Heart left ventricle (tissue), 16 donors: Measurements from ENCODE around the gene KISS1. TPM values are rescaled to one million over a fixed set of nuclear protein-coding genes. Genes with fewer than 3 reads are reported as not detected.
"Not testable (repeated sequence)": the region's sequence is repeated elsewhere in the genome, so short reads cannot be mapped to it uniquely, and the experiment has no call there.

Experiments used
- ATAC-seq, 4 donors: fragments of 200-7000 bp; cut with Tn5 transposase; one replicate each; pipeline ENCODE4 v1.9.1; 2020 to 2022; ENCODE audit warnings: moderate library complexity in 4 of 4, mild to moderate bottlenecking in 3 of 4, moderate number of reproducible peaks in 1 of 4
- DNase-seq, 5 donors: peaks; one replicate each; pipeline ENCODE4 v3.0.0-alpha.2; 2020
- H3K27ac ChIP-seq, 12 donors: fragments of 200-600 bp; sonication (generic) in 4 of 12; one replicate each; pipeline versions ENCODE4 v1.5.0 to v1.8.0; 2016 to 2022; ENCODE audit warnings: mild to moderate bottlenecking in 2 of 12
- H3K27me3 ChIP-seq, 9 donors: fragments of 200-600 bp; sonication (generic) in 2 of 9; one replicate each; pipeline versions ENCODE4 v1.5.1 to v1.8.0; 2016 to 2022; ENCODE audit warnings: mild to moderate bottlenecking in 3 of 9
- H3K36me3 ChIP-seq, 9 donors: fragments of 200-600 bp; sonication (generic) in 2 of 9; one replicate each; pipeline versions ENCODE4 v1.5.0 to v1.8.0; 2018 to 2022; ENCODE audit warnings: mild to moderate bottlenecking in 2 of 9
- H3K4me1 ChIP-seq, 12 donors: fragments of 200-600 bp; sonication (generic) in 4 of 12; one replicate each; pipeline versions ENCODE4 v1.5.0 to v1.8.0; 2016 to 2022; ENCODE audit warnings: mild to moderate bottlenecking in 3 of 12
- H3K4me3 ChIP-seq, 12 donors: fragments of 200-600 bp; sonication (generic) in 4 of 12; one replicate each; pipeline versions ENCODE4 v1.5.0 to v1.8.0; 2017 to 2022; ENCODE audit warnings: mild to moderate bottlenecking in 9 of 12, moderate library complexity in 4 of 12
- H3K9me3 ChIP-seq, 12 donors: fragments of 200-600 bp; sonication (generic) in 4 of 12; one replicate each; pipeline versions ENCODE4 v1.5.0 to v1.8.0; 2016 to 2022; ENCODE audit warnings: mild to moderate bottlenecking in 1 of 12
- POLR2A ChIP-seq, 2 donors: fragments of 450-650 bp; IDR thresholded peaks; one replicate each; pipeline ENCODE4 v1.6.1; 2017; ENCODE audit warnings: antibody characterized with exemption in 2 of 2, mild to moderate bottlenecking in 2 of 2, moderate library complexity in 2 of 2
- WGBS, 4 donors: extraction: QIAGEN DNeasy Blood & Tissue Kit in 2 of 4; methylation state at CpG; one replicate each; pipeline versions ENCODE4 v1.1.5 to v1.1.7; 2013 to 2018; 5-methylcytosine and 5-hydroxymethylcytosine counted together
- intact Hi-C, 10 donors: fragments of 100-400 bp; cut with DNase I; formaldehyde crosslinking; loops; one replicate each; pipeline versions ENCODE4 v1.11.1 to v1.14.2; 2022
- polyA plus RNA-seq, 2 donors: library from polyadenylated mRNA; stranded (reverse); fragments of 200-250 nt; gene quantifications; one replicate each; pipeline ENCODE4 v1.2.3, GENCODE V29; 2013
- total RNA-seq, 9 donors: library from RNA; depleted of rRNA in 2 of 9; stranded (reverse); fragments of >200 nt in 2 of 9; fragmentation: NEBNext Ultra II Directional in 3 of 9; extraction: Animal tissue kit (Norgen Biotek cat#: 25700) in 3 of 9; gene quantifications; one replicate each; pipeline versions ENCODE4 v1.1.0 to v1.2.4, GENCODE V29; 2016 to 2023
- TF ChIP-seq, protein P1 (sequence below), 12 donors: fragments of 200-600 bp; sonication (generic) in 4 of 12; IDR thresholded peaks; one replicate each; pipeline versions ENCODE4 v1.5.0 to v1.8.0; 2018 to 2022; ENCODE audit warnings: antibody characterized with exemption in 12 of 12, mild to moderate bottlenecking in 5 of 12
- donor health status: ischemic (EF 13 %, LVEDD 7.1; RV severe dilation, severe dysfunction).
- donor health status: healthy with polysubstance abuse.
- donor health status: DM: no; HTN: yes; CAD: no.
- donor health status: DM: no; HTN: no; CAD: no.
- donor health status: ischemic (EF 25% LVEDD 6.9; RV normal size, moderate dysfunction).
- donor health status: ischemic (EF 25% LVEDD 5.7; RV mildly dilated, moderate dysfunction).
- donor health status: healthy.
- donor health status: DM: yes; HTN: yes; CAD: no.
- donor health status: ischemic (EF 35%, LVEDD 5.7; RV mildly dilated, moderate dysfunction).
- donor health status: nonischemic (EF 11% LVEDD 7.7; RV severe dilation, severe dysfunction).
- donor health status: DM: yes; HTN: yes; CAD: no.
- donor health status: PGD.
- donor health status: ischemic (EF 29% LVEDD 5.4; RV normal size, mild dysfunction).
- donor health status: nonischemic (EF 23%, LVEDD 6.1; RV moderate dilation, normal function).

The KISS1 gene
- total and polyA plus RNA-seq, 11 donors: not detected

DNA sequence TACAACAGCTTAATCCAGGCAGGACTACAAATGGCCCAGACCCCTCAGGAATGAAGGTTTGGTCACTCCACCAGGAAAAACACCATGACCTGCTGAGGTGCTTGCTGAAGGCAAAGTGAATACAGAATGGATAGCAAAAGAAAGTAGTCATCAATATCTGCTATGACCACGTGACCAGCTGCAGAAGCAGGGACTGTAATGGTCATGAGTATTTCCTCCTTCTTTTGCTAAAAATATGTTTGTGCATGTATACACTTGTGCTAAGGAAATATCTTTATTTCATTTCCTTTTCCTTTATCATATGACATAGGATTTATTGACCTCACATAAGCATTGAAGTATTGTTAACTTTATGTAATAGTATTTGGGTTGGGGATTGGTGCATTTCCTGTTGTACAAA is 43.9 kb upstream of the KISS1 start:
- no peak for ATAC-seq
- WGBS, 4 donors: 80 to 94% (median 90%) methylated on average over 1 of the region's 1 CpG
- no peak overlapping the region for H3K27ac ChIP-seq
- TF ChIP-seq, protein P1, sequence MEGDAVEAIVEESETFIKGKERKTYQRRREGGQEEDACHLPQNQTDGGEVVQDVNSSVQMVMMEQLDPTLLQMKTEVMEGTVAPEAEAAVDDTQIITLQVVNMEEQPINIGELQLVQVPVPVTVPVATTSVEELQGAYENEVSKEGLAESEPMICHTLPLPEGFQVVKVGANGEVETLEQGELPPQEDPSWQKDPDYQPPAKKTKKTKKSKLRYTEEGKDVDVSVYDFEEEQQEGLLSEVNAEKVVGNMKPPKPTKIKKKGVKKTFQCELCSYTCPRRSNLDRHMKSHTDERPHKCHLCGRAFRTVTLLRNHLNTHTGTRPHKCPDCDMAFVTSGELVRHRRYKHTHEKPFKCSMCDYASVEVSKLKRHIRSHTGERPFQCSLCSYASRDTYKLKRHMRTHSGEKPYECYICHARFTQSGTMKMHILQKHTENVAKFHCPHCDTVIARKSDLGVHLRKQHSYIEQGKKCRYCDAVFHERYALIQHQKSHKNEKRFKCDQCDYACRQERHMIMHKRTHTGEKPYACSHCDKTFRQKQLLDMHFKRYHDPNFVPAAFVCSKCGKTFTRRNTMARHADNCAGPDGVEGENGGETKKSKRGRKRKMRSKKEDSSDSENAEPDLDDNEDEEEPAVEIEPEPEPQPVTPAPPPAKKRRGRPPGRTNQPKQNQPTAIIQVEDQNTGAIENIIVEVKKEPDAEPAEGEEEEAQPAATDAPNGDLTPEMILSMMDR (IDR thresholded peaks at IDR 0.05): no peak
- no peak for TF ChIP-seq POLR2A (IDR thresholded peaks at IDR 0.05)
- no peaks in the 10 kb centered on the region for H3K4me1 ChIP-seq
- peaks cover 0 to 79% (median 15%) of the 10 kb centered on the region in 9 donors for H3K36me3 ChIP-seq
- no peaks in the 10 kb centered on the region for H3K9me3 ChIP-seq
- H3K27me3 ChIP-seq: no peaks in the 10 kb centered on the region
- no peak for DNase-seq
- no peak overlapping the region for H3K4me3 ChIP-seq
- intact Hi-C loops: no loop called here

DNA sequence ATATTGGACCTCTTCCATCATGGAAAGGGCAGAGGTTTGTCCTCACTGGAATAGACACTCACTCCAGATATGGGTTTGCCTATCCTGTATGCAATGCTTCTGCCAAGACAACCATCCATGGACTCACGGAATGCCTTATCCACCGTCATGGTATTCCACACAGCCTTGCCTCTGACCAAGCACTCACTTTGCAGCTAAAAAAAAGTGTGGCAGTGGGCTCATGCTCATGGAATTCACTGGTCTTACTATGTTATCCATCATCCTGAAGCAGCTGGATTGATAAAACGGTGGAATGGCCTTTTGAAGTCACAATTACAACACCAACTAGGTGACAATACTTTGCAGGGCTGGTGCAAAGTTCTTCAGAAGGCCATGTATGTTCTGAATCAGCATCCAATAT is 43.1 kb upstream of the KISS1 start:
- DNase-seq, H3K4me3 ChIP-seq, H3K27ac ChIP-seq, ATAC-seq, H3K4me1 ChIP-seq, H3K27me3 ChIP-seq, intact Hi-C loops, H3K9me3 ChIP-seq: not testable (repeated sequence)
- WGBS, 4 donors: 79 to 88% (median 86%) methylated on average over 3 of the region's 3 CpGs
- H3K36me3 ChIP-seq: peaks cover 0 to 74% (median 7%) of the 10 kb centered on the region in 9 donors

DNA sequence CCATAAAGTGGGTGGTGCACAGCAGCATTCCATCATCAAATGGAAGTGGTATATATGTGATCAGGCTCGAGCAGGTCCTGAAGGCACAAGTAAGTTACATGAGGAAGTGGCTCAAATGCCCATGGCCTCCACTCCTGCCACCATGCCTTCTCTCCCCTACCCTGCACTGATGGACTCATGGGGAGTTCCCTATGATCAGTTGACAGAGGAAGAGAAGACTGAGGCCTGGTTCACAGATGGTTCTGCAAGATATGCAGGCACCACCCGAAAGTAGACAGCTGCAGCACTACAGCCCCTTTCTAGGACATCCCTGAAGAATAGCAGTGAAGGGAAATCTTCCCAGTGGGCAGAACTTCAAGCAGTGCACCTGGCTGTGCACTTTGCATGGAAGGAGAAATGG is 42.2 kb upstream of the KISS1 start:
- H3K27ac ChIP-seq, H3K4me3 ChIP-seq, H3K27me3 ChIP-seq, ATAC-seq, DNase-seq, H3K9me3 ChIP-seq, H3K4me1 ChIP-seq, intact Hi-C loops: not testable (repeated sequence)
- 89 to 96% (median 94%) methylated on average over 2 of the region's 2 CpGs for WGBS, 4 donors
- H3K36me3 ChIP-seq: peaks cover 0 to 80% (median 6%) of the 10 kb centered on the region in 9 donors

GRCh38 chr1:204237515-204237914 is 41.2 kb upstream of the KISS1 start:
- WGBS, 4 donors: 95 to 100% (median 99%) methylated on average over 1 of the region's 1 CpG

GRCh38 chr1:204232526-204232925 is 36.2 kb upstream of the KISS1 start:
- DNase-seq: peak in 1 of 5 donors; percentile 38
- intact Hi-C loops: no loop called here
- Histone ChIP-seq H3K9me3 (peaks cover 0 to 3% (median 0%) of the 10 kb centered on the region in 12 donors), H3K36me3 (peaks cover 0 to 87% (median 25%) of the 10 kb centered on the region in 9 donors), H3K4me1 (no peaks in the 10 kb centered on the region), H3K4me3 (no peak overlapping the region), H3K27ac (peak overlapping the region in 3 of 12 donors; percentile 13 to 40 (median 17)), H3K27me3 (no peaks in the 10 kb centered on the region)
- TF ChIP-seq, protein P1 (IDR thresholded peaks at IDR 0.05): no peak
- no peak for TF ChIP-seq POLR2A (IDR thresholded peaks at IDR 0.05)
- ATAC-seq: peak in 2 of 4 donors; percentile 65 to 82

More at GRCh38 chr1:204237515-204237914, 41.2 kb upstream of the KISS1 start:
- H3K9me3 ChIP-seq, DNase-seq, H3K27me3 ChIP-seq, H3K4me1 ChIP-seq, H3K4me3 ChIP-seq, intact Hi-C loops, ATAC-seq, H3K27ac ChIP-seq: not testable (repeated sequence)
- H3K36me3 ChIP-seq: peaks cover 0 to 80% (median 6%) of the 10 kb centered on the region in 9 donors

GRCh38 chr1:204230211-204230610 is 33.9 kb upstream of the KISS1 start:
- Histone ChIP-seq H3K27me3 (no peaks in the 10 kb centered on the region), H3K36me3 (peaks cover 0 to 93% (median 32%) of the 10 kb centered on the region in 9 donors), H3K27ac (no peak overlapping the region), H3K9me3 (peaks cover 0 to 3% (median 0%) of the 10 kb centered on the region in 12 donors), H3K4me3 (no peak overlapping the region), H3K4me1 (no peaks in the 10 kb centered on the region)
- TF ChIP-seq, protein P1 (IDR thresholded peaks at IDR 0.05): no peak
- no peak for TF ChIP-seq POLR2A (IDR thresholded peaks at IDR 0.05)
- 93 to 97% (median 96%) methylated on average over 13 to 14 of the region's 14 CpGs for WGBS, 4 donors
- intact Hi-C loops: no loop called here
- DNase-seq (no peak), ATAC-seq (no peak)
